Spleen (tissue), 7 donors: ENCODE data around the gene DTNBP1.

Experiments
- POLR2A ChIP-seq, 3 donors: fragments of 450-650 bp; IDR thresholded peaks; one replicate each; pipeline ENCODE4 v1.5.1; 2017; ENCODE audit warnings: antibody characterized with exemption in 3 of 3, mild to moderate bottlenecking in 1 of 3
- POLR2AphosphoS5 ChIP-seq, 3 donors: sonication (generic); formaldehyde crosslinking; IDR thresholded peaks; one replicate each; pipeline ENCODE4 v1.5.1; 2017; ENCODE audit warnings: antibody characterized with exemption in 3 of 3
- TF ChIP-seq, protein P1 (sequence below), 11 experiments: fragments of 200-600 bp in 7 of 11; fragments of 450-650 bp in 4 of 11; sonication (generic) in 4 of 11; IDR thresholded peaks in 8 of 11; conservative IDR thresholded peaks in 3 of 11; 1 replicate in 7 of 11; 2 replicates in 4 of 11; pipeline versions ENCODE4 v1.4.0 to v1.8.0; 2016 to 2021; ENCODE audit warnings: antibody characterized with exemption in 11 of 11, inconsistent platforms in 4 of 11, mild to moderate bottlenecking in 1 of 11
- donor health status: DM: no; HTN: no; CAD: no; lungs with moderate emphysema.
- donor health status: DM: no; HTN: no; CAD: no.
- donor health status: DM: no; HTN: no; CAD: no.

DNA sequence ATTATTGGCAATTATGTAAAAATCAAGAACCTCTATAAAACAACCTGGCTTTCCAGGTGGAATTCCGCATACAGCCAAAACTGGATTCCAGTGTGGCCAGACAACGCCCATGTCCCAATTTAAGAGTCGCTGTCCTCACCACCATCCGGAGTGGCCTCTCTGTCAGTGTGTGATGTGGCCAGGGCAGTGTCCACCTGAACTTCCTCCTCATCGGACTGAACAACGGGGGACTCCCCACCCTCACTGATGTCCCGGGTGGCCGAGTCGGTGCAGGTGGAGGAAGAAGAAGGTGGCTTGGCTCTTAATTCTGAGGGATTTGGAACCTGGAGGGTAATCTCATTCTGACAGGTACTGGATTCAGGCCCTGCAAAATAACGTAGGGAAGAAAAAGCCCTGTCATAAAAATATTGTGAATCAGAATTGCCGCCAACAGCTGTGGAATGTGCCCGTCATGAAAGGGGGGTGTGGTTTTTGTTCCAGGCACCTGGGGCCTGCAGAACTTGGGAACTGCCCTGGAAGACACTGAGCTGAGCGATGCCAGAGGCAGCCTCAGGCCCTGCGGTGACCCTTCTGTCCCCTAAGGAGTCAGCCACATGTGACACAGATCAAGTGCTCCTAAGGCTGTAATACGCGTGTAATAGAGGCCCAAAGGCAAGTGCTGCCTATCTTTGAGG, 139.8 kb downstream of the DTNBP1 start:
- TF ChIP-seq, protein P1, sequence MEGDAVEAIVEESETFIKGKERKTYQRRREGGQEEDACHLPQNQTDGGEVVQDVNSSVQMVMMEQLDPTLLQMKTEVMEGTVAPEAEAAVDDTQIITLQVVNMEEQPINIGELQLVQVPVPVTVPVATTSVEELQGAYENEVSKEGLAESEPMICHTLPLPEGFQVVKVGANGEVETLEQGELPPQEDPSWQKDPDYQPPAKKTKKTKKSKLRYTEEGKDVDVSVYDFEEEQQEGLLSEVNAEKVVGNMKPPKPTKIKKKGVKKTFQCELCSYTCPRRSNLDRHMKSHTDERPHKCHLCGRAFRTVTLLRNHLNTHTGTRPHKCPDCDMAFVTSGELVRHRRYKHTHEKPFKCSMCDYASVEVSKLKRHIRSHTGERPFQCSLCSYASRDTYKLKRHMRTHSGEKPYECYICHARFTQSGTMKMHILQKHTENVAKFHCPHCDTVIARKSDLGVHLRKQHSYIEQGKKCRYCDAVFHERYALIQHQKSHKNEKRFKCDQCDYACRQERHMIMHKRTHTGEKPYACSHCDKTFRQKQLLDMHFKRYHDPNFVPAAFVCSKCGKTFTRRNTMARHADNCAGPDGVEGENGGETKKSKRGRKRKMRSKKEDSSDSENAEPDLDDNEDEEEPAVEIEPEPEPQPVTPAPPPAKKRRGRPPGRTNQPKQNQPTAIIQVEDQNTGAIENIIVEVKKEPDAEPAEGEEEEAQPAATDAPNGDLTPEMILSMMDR (IDR thresholded peaks at IDR 0.05 in 8 of 11, conservative IDR thresholded peaks at IDR 0.05 in 3 of 11): no peak
- TF ChIP-seq POLR2A (IDR thresholded peaks at IDR 0.05) (no peak), POLR2AphosphoS5 (IDR thresholded peaks at IDR 0.05) (no peak)
